ENCODE data around the gene MPZL3. TPM values are rescaled to one million over a fixed set of nuclear protein-coding genes. Genes with fewer than 3 reads are reported as not detected.
"Not testable (repeated sequence)": the region's sequence is repeated elsewhere in the genome, so short reads cannot be mapped to it uniquely, and the experiment has no call there.

Gene MPZL3
- total and polyA plus RNA-seq, 8 donors = 0.45 to 20.0 (median 5.0) TPM

GRCh38 chr11:118199135-118199534 is 53.0 kb downstream of the MPZL3 start:
- peaks cover 0 to 6% (median 0%) of the 10 kb centered on the region in 4 donors for H3K36me3 ChIP-seq
- no peak for DNase-seq
- TF ChIP-seq POLR2AphosphoS5 (IDR thresholded peaks at IDR 0.05) = no peak
- TF ChIP-seq POLR2A (IDR thresholded peaks at IDR 0.05) = no peak
- no peak for TF ChIP-seq EP300 (IDR thresholded peaks at IDR 0.05)
- TF ChIP-seq CTCF (IDR thresholded peaks at IDR 0.05) = no peak
- H3K27ac ChIP-seq = no peak overlapping the region
- no peak overlapping the region for H3K4me3 ChIP-seq
- no peaks in the 10 kb centered on the region for H3K27me3 ChIP-seq
- WGBS, 5 donors = 73 to 85% (median 79%) methylated on average over 6 of the region's 6 CpGs
- H3K4me1 ChIP-seq = peaks cover 9 to 39% (median 23%) of the 10 kb centered on the region in 4 donors
- no peaks in the 10 kb centered on the region for H3K9me3 ChIP-seq
- intact Hi-C loops (cut with DNase I; ENCODE audit: low total_unique reads) = loop anchor here (10.0 kb wide), 1 partner anchor 96 kb away; no protein-coding TSS in a partner anchor

- WGBS, 5 donors = 0 to 1% (median 1%) methylated on average over 8 to 9 of the region's 9 CpGs
- peak; percentile 83 to 92 for DNase-seq
- H3K9me3 ChIP-seq = no peaks in the 10 kb centered on the region
- H3K36me3 ChIP-seq = peaks cover 0 to 6% (median 0%) of the 10 kb centered on the region in 4 donors
- TF ChIP-seq CTCF (IDR thresholded peaks at IDR 0.05) = peak in 5 of 7 experiments; percentile 77 to 92 (median 81)
- no peak for TF ChIP-seq EP300 (IDR thresholded peaks at IDR 0.05)
- peak in 1 of 3 donors; percentile 45 for TF ChIP-seq POLR2AphosphoS5 (IDR thresholded peaks at IDR 0.05)
- no peak for TF ChIP-seq POLR2A (IDR thresholded peaks at IDR 0.05)
- H3K27ac ChIP-seq = peak overlapping the region in 1 of 5 donors; percentile 16
- peaks cover 9 to 43% (median 25%) of the 10 kb centered on the region in 4 donors for H3K4me1 ChIP-seq
- peak overlapping the region in 1 of 4 donors; percentile 20 for H3K4me3 ChIP-seq
- intact Hi-C loops (cut with DNase I; ENCODE audit: low total_unique reads) = loop anchor here (10.0 kb wide), 1 partner anchor 96 kb away; no protein-coding TSS in a partner anchor
- no peaks in the 10 kb centered on the region for H3K27me3 ChIP-seq
Observed at GRCh38 chr11:118198370-118198769, 53.8 kb downstream of the MPZL3 start.

GRCh38 chr11:118194835-118195627 is 57.1 kb downstream of the MPZL3 start:
- no peak overlapping the region for H3K4me3 ChIP-seq
- peak overlapping the region; percentile 31 to 62 (median 60) for H3K27ac ChIP-seq
- H3K27me3 ChIP-seq = no peaks in the 10 kb centered on the region
- 19 to 33% (median 24%) methylated on average over 9 to 10 of the region's 10 CpGs for WGBS, 5 donors
- intact Hi-C loops (cut with DNase I; ENCODE audit: low total_unique reads) = loop anchor here (10.0 kb wide), 1 partner anchor 100 kb away; no protein-coding TSS in a partner anchor
- H3K36me3 ChIP-seq = peaks cover 0 to 6% (median 0%) of the 10 kb centered on the region in 4 donors
- peaks cover 9 to 36% (median 25%) of the 10 kb centered on the region in 4 donors for H3K4me1 ChIP-seq
- H3K9me3 ChIP-seq = peaks cover 0 to 7% (median 0%) of the 10 kb centered on the region in 4 donors
- TF ChIP-seq POLR2AphosphoS5 (IDR thresholded peaks at IDR 0.05) = peak; percentile 63 to 90 (median 70)
- TF ChIP-seq CTCF (IDR thresholded peaks at IDR 0.05) = no peak
- DNase-seq = peak; percentile 94

- no peak for DNase-seq
- H3K27me3 ChIP-seq = no peaks in the 10 kb centered on the region
- no peak for TF ChIP-seq POLR2AphosphoS5 (IDR thresholded peaks at IDR 0.05)
- no peak for TF ChIP-seq CTCF (IDR thresholded peaks at IDR 0.05)
- TF ChIP-seq POLR2A (IDR thresholded peaks at IDR 0.05) = no peak
- TF ChIP-seq EP300 (IDR thresholded peaks at IDR 0.05) = no peak
- H3K4me1 ChIP-seq = peaks cover 9 to 36% (median 25%) of the 10 kb centered on the region in 4 donors
- no peak overlapping the region for H3K4me3 ChIP-seq
- H3K27ac ChIP-seq = peak overlapping the region in 3 of 5 donors; percentile 3 to 62 (median 60)
- intact Hi-C loops (cut with DNase I; ENCODE audit: low total_unique reads) = loop anchor here (10.0 kb wide), 1 partner anchor 101 kb away; no protein-coding TSS in a partner anchor
- peaks cover 0 to 7% (median 0%) of the 10 kb centered on the region in 4 donors for H3K9me3 ChIP-seq
- H3K36me3 ChIP-seq = peaks cover 0 to 6% (median 0%) of the 10 kb centered on the region in 4 donors
- 58 to 74% (median 60%) methylated on average over 6 of the region's 6 CpGs for WGBS, 5 donors
Observed at GRCh38 chr11:118193910-118194566, 58.1 kb downstream of the MPZL3 start.

- H3K27ac ChIP-seq, H3K36me3 ChIP-seq, H3K9me3 ChIP-seq, H3K27me3 ChIP-seq, DNase-seq, H3K4me3 ChIP-seq: not testable (repeated sequence)
- intact Hi-C loops (cut with DNase I; ENCODE audit: low total_unique reads) = loop anchor here (10.0 kb wide), 1 partner anchor 102 kb away; no protein-coding TSS in a partner anchor
- peaks cover 9 to 23% (median 18%) of the 10 kb centered on the region in 4 donors for H3K4me1 ChIP-seq
- WGBS, 5 donors = 88 to 90% (median 89%) methylated on average over 5 of the region's 5 CpGs
Observed at GRCh38 chr11:118192817-118193216, 59.3 kb downstream of the MPZL3 start.

GRCh38 chr11:118190942-118191506 is 61.1 kb downstream of the MPZL3 start:
- intact Hi-C loops (cut with DNase I; ENCODE audit: low total_unique reads) = loop anchor here (10.0 kb wide), 1 partner anchor 104 kb away; no protein-coding TSS in a partner anchor
- not testable (repeated sequence) for H3K27me3 ChIP-seq
- WGBS, 5 donors = 44 to 70% (median 59%) methylated on average over 2 of the region's 2 CpGs

More at GRCh38 chr11:118190942-118191506, 61.1 kb downstream of the MPZL3 start:
- not testable (repeated sequence) for H3K27ac ChIP-seq, H3K36me3 ChIP-seq, H3K4me3 ChIP-seq, DNase-seq, H3K9me3 ChIP-seq
- peaks cover 9 to 20% (median 18%) of the 10 kb centered on the region in 4 donors for H3K4me1 ChIP-seq

Measured in stomach (tissue), 9 donors.